ENCODE data around the gene SCUBE2.

- no peak for TF ChIP-seq GATA2 (IDR thresholded peaks at IDR 0.05; ENCODE audit: low read depth, low read length)
- TF ChIP-seq GATA3 (IDR thresholded peaks at IDR 0.05; ENCODE audit: low read depth, low read length): no peak
Observed at GRCh38 chr11:9029422-9029821, 62.0 kb downstream of the SCUBE2 start.

All from SH-SY5Y (cell line).